DND-41 (cell line): ENCODE measurements around the gene CARS1.

Source experiments
- ATAC-seq: fragments of 200-7000 bp; cut with Tn5 transposase; 3 replicates; pipeline ENCODE4 v1.9.1; 2021; ENCODE audit warnings: low read depth; ENCODE audit not compliant: insufficient read depth
- DNase-seq: peaks from one replicate; pipeline ENCODE4 v3.0.0-alpha.2; 2020
- H2AFZ ChIP-seq: 2 replicates; pipeline ENCODE4 v1.6.0; 2012; ENCODE audit warnings: low read depth, low read length
- H3K27ac ChIP-seq: 2 replicates; pipeline ENCODE4 v1.5.1; 2012; ENCODE audit warnings: low read length, inconsistent platforms
- H3K27me3 ChIP-seq: fragments of 200-600 bp; sonication (generic); 2 replicates; pipeline ENCODE4 v1.6.0; 2012; ENCODE audit warnings: low read length, mild to moderate bottlenecking, inconsistent platforms; ENCODE audit not compliant: insufficient read depth, poor library complexity
- H3K36me3 ChIP-seq: 2 replicates; pipeline ENCODE4 v1.5.1; 2012; ENCODE audit warnings: low read length, inconsistent platforms; ENCODE audit not compliant: insufficient read depth
- H3K4me1 ChIP-seq: 2 replicates; pipeline ENCODE4 v1.5.1; 2012; ENCODE audit warnings: mild to moderate bottlenecking, low read length; ENCODE audit not compliant: insufficient read depth
- H3K4me2 ChIP-seq: 2 replicates; pipeline ENCODE4 v1.6.0; 2012; ENCODE audit warnings: mild to moderate bottlenecking, moderate library complexity, low read length, inconsistent platforms; ENCODE audit not compliant: insufficient read depth
- H3K4me3 ChIP-seq, 2 experiments: fragments of 200-600 bp in 1 of 2; shearing (Covaris generic) in 1 of 2; 2 replicates each; pipeline ENCODE4 v1.5.1; 2012 to 2016; ENCODE audit warnings: inconsistent platforms in 2 of 2, low read length in 2 of 2, mild to moderate bottlenecking in 2 of 2, low read depth in 1 of 2, moderate library complexity in 1 of 2
- H3K79me2 ChIP-seq: 2 replicates; pipeline ENCODE4 v1.6.0; 2012; ENCODE audit warnings: low read length, inconsistent platforms; ENCODE audit not compliant: insufficient read depth
- H3K9ac ChIP-seq: 2 replicates; pipeline ENCODE4 v1.6.0; 2012; ENCODE audit warnings: low read depth, mild to moderate bottlenecking, inconsistent platforms, low read length, moderate library complexity
- H3K9me3 ChIP-seq: 2 replicates; pipeline ENCODE4 v1.5.1; 2012; ENCODE audit warnings: low read length, moderate library complexity, mild to moderate bottlenecking, inconsistent platforms; ENCODE audit not compliant: insufficient read depth, severe bottlenecking
- H4K20me1 ChIP-seq: 2 replicates; pipeline ENCODE4 v1.6.0; 2012; ENCODE audit warnings: low read length; ENCODE audit not compliant: insufficient read depth
- CTCF ChIP-seq: IDR thresholded peaks from 2 replicates; pipeline ENCODE4 v1.5.1; 2012; ENCODE audit warnings: borderline replicate concordance, low read length, moderate library complexity, mild to moderate bottlenecking; ENCODE audit not compliant: poor library complexity, severe bottlenecking; ENCODE audit errors: extremely low read depth
- EZH2 ChIP-seq: IDR thresholded peaks from 3 replicates; pipeline ENCODE4 v1.6.1; 2012; ENCODE audit warnings: borderline replicate concordance, low read depth, mild to moderate bottlenecking, moderate library complexity, low read length, inconsistent platforms; ENCODE audit not compliant: severe bottlenecking

The CARS1 gene

GRCh38 chr11:3094223-3094824 is 37.1 kb upstream of the CARS1 start:
- no peak overlapping the region for H2AFZ ChIP-seq
- no peaks in the 10 kb centered on the region for H3K9me3 ChIP-seq
- TF ChIP-seq CTCF (no peak), EZH2 (no peak)
- H3K27me3 ChIP-seq, result no peaks in the 10 kb centered on the region
- ATAC-seq (no peak), DNase-seq (no peak)
- H3K36me3 ChIP-seq, result peaks cover 72% of the 10 kb centered on the region
- no peaks in the 10 kb centered on the region for H3K79me2 ChIP-seq
- no peak overlapping the region for H3K4me3 ChIP-seq
- H3K4me2 ChIP-seq, result no peak overlapping the region
- H3K27ac ChIP-seq, result no peak overlapping the region
- peaks cover 21% of the 10 kb centered on the region for H4K20me1 ChIP-seq
- H3K9ac ChIP-seq, result no peak overlapping the region
- H3K4me1 ChIP-seq, result no peaks in the 10 kb centered on the region

- H3K36me3 ChIP-seq, result peaks cover 73% of the 10 kb centered on the region
- no peaks in the 10 kb centered on the region for H3K9me3 ChIP-seq
- H2AFZ ChIP-seq, result no peak overlapping the region
- H3K27ac ChIP-seq, result no peak overlapping the region
- no peak overlapping the region for H3K4me2 ChIP-seq
- H3K4me1 ChIP-seq, result no peaks in the 10 kb centered on the region
- no peaks in the 10 kb centered on the region for H3K27me3 ChIP-seq
- H3K4me3 ChIP-seq, result no peak overlapping the region
- DNase-seq, result no peak
- TF ChIP-seq EZH2, result no peak
- no peak for TF ChIP-seq CTCF
- ATAC-seq, result no peak
- no peak overlapping the region for H3K9ac ChIP-seq
- H3K79me2 ChIP-seq, result no peaks in the 10 kb centered on the region
- peaks cover 21% of the 10 kb centered on the region for H4K20me1 ChIP-seq
These were observed 36.3 kb upstream of the CARS1 start for GRCh38 chr11:3093281-3094191.

- Histone ChIP-seq H3K27me3 (no peaks in the 10 kb centered on the region), H2AFZ (no peak overlapping the region), H3K79me2 (no peaks in the 10 kb centered on the region), H3K4me2 (no peak overlapping the region), H3K9ac (no peak overlapping the region), H3K9me3 (no peaks in the 10 kb centered on the region), H3K4me3 (no peak overlapping the region), H3K27ac (no peak overlapping the region), H3K4me1 (no peaks in the 10 kb centered on the region), H3K36me3 (peaks cover 78% of the 10 kb centered on the region), H4K20me1 (peaks cover 26% of the 10 kb centered on the region)
- DNase-seq, result no peak
- TF ChIP-seq EZH2, result no peak
- TF ChIP-seq CTCF, result no peak
- ATAC-seq, result no peak; the same call in 2 of the 3 replicates
These were observed 35.4 kb upstream of the CARS1 start for GRCh38 chr11:3092603-3093141.
